Spleen (tissue), 11 donors: ENCODE measurements around the gene NXPH4. TPM values are rescaled to one million over a fixed set of nuclear protein-coding genes. Genes with fewer than 3 reads are reported as not detected.

Experiments
- DNase-seq: peaks from one replicate; pipeline ENCODE4 v3.0.0-alpha.2; 2020
- H3K27ac ChIP-seq, 8 donors: fragments of 200-600 bp; sonication (generic) in 7 of 8; 1 replicate in 4 of 8; 2 replicates in 4 of 8; pipeline versions ENCODE4 v1.5.0 to v1.8.0; 2016 to 2021; ENCODE audit warnings: inconsistent platforms in 4 of 8, mild to moderate bottlenecking in 4 of 8, moderate library complexity in 1 of 8
- H3K27me3 ChIP-seq, 7 donors: fragments of 200-600 bp; sonication (generic) in 6 of 7; replicated peaks in 1 of 7; 1 replicate in 4 of 7; 2 replicates in 3 of 7; pipeline versions ENCODE4 v1.5.0 to v1.8.0; 2016 to 2021; ENCODE audit warnings: inconsistent platforms in 3 of 7, mild to moderate bottlenecking in 1 of 7
- H3K36me3 ChIP-seq, 6 donors: fragments of 200-600 bp; sonication (generic) in 5 of 6; 1 replicate in 4 of 6; 2 replicates in 2 of 6; pipeline versions ENCODE4 v1.5.0 to v1.8.0; 2016 to 2021; ENCODE audit warnings: inconsistent platforms in 2 of 6
- H3K4me1 ChIP-seq, 6 donors: fragments of 200-600 bp; sonication (generic) in 5 of 6; 1 replicate in 3 of 6; 2 replicates in 3 of 6; pipeline versions ENCODE4 v1.5.0 to v1.8.0; 2016 to 2021; ENCODE audit warnings: inconsistent platforms in 3 of 6
- H3K4me3 ChIP-seq, 8 donors: fragments of 200-600 bp; sonication (generic) in 7 of 8; 1 replicate in 4 of 8; 2 replicates in 4 of 8; pipeline versions ENCODE4 v1.5.0 to v1.8.0; 2016 to 2021; ENCODE audit warnings: inconsistent platforms in 4 of 8, mild to moderate bottlenecking in 4 of 8, moderate library complexity in 2 of 8
- H3K9me3 ChIP-seq, 8 donors: fragments of 200-600 bp; sonication (generic) in 7 of 8; 1 replicate in 4 of 8; 2 replicates in 4 of 8; pipeline versions ENCODE4 v1.5.0 to v1.8.0; 2016 to 2021; ENCODE audit warnings: inconsistent platforms in 4 of 8
- POLR2A ChIP-seq, 3 donors: fragments of 450-650 bp; IDR thresholded peaks; one replicate each; pipeline ENCODE4 v1.5.1; 2017; ENCODE audit warnings: antibody characterized with exemption in 3 of 3, mild to moderate bottlenecking in 1 of 3
- POLR2AphosphoS5 ChIP-seq, 3 donors: sonication (generic); formaldehyde crosslinking; IDR thresholded peaks; one replicate each; pipeline ENCODE4 v1.5.1; 2017; ENCODE audit warnings: antibody characterized with exemption in 3 of 3
- WGBS, 5 donors: extraction: QIAGEN DNeasy Blood & Tissue Kit in 3 of 5; methylation state at CpG; one replicate each; pipeline versions ENCODE4 v1.1.5 to v1.1.7; 2013 to 2018; 5-methylcytosine and 5-hydroxymethylcytosine counted together
- intact Hi-C: fragments of 100-400 bp; cut with DNase I; formaldehyde crosslinking; loops from one replicate; pipeline ENCODE4 v1.15.0; 2023; ENCODE audit warnings: low total_unique reads
- polyA plus RNA-seq, 3 donors: library from polyadenylated mRNA; stranded (reverse); fragments of 200-250 nt; gene quantifications; one replicate each; pipeline ENCODE4 v1.2.1, GENCODE V29; 2013
- total RNA-seq, 7 donors: library from RNA; depleted of rRNA in 3 of 7; stranded (reverse); fragments of >200 nt in 3 of 7; fragmentation: NEBNext Ultra II Directional in 4 of 7; extraction: Animal tissue kit (Norgen Biotek cat#: 25700) in 4 of 7; gene quantifications; one replicate each; pipeline versions ENCODE4 v1.1.0 to v1.2.1, GENCODE V29; 2016 to 2021
- TF ChIP-seq, protein P1 (sequence below), 11 experiments: fragments of 200-600 bp in 7 of 11; fragments of 450-650 bp in 4 of 11; sonication (generic) in 4 of 11; IDR thresholded peaks in 8 of 11; conservative IDR thresholded peaks in 3 of 11; 1 replicate in 7 of 11; 2 replicates in 4 of 11; pipeline versions ENCODE4 v1.4.0 to v1.8.0; 2016 to 2021; ENCODE audit warnings: antibody characterized with exemption in 11 of 11, inconsistent platforms in 4 of 11, mild to moderate bottlenecking in 1 of 11
- donor health status: healthy with polysubstance abuse.
- donor health status: DM: no; HTN: no; CAD: no; lungs with moderate emphysema.
- donor health status: DM: no; HTN: no; CAD: no.
- donor health status: Bipolar disorder and iron deficiency.
- donor health status: healthy.
- donor health status: DM: no; HTN: no; CAD: no.
- donor health status: DM: yes; HTN: yes; CAD: no.

Gene NXPH4
- total and polyA plus RNA-seq, 10 donors, result 0.11 to 0.60 (median 0.23) TPM; not detected in 4

DNA sequence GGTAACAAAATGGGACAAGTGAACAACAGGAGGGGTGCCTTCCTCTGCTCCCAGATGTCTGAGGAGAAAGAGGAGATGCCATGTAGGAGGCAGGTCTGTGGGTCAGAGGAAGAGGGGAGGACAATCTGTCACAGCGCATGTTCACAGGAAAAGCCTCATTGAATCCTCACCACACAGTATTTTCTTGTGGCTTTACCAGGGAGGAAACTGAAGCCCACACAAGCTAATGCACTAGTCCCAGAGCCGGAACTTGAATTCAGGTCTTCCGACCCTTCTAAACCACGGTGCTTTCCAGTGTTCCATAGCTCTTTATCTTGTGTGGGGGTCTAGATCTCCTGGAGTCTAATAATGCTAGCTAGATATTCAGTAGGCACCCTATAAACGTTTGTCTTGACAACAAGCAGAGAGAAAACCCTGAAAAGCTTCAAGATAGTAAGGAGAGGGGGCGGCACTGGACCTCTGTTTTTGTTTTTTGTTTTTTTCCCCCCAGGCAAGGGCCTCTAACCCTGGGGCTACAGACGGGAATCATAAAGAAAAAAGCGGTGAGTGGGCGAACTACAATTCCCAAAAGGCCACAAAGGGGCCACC lies 12.5 kb downstream of the NXPH4 start:
- H3K36me3 ChIP-seq, result peaks cover 0 to 33% (median 30%) of the 10 kb centered on the region in 6 donors
- TF ChIP-seq POLR2A (IDR thresholded peaks at IDR 0.05) (no peak), POLR2AphosphoS5 (IDR thresholded peaks at IDR 0.05) (no peak)
- TF ChIP-seq, protein P1, sequence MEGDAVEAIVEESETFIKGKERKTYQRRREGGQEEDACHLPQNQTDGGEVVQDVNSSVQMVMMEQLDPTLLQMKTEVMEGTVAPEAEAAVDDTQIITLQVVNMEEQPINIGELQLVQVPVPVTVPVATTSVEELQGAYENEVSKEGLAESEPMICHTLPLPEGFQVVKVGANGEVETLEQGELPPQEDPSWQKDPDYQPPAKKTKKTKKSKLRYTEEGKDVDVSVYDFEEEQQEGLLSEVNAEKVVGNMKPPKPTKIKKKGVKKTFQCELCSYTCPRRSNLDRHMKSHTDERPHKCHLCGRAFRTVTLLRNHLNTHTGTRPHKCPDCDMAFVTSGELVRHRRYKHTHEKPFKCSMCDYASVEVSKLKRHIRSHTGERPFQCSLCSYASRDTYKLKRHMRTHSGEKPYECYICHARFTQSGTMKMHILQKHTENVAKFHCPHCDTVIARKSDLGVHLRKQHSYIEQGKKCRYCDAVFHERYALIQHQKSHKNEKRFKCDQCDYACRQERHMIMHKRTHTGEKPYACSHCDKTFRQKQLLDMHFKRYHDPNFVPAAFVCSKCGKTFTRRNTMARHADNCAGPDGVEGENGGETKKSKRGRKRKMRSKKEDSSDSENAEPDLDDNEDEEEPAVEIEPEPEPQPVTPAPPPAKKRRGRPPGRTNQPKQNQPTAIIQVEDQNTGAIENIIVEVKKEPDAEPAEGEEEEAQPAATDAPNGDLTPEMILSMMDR (IDR thresholded peaks at IDR 0.05 in 8 of 11, conservative IDR thresholded peaks at IDR 0.05 in 3 of 11), result peak in 7 of 11 experiments; percentile 23 to 53 (median 36)
- H3K9me3 ChIP-seq, result no peaks in the 10 kb centered on the region
- WGBS, 5 donors, result 1 to 2% (median 1%) methylated on average over 9 of the region's 9 CpGs
- H3K27me3 ChIP-seq, result peaks cover 0 to 39% (median 32%) of the 10 kb centered on the region in 7 donors
- peak overlapping the region; percentile 38 to 85 (median 68) for H3K4me3 ChIP-seq
- peaks cover 16 to 97% (median 77%) of the 10 kb centered on the region in 6 donors for H3K4me1 ChIP-seq
- no peak for DNase-seq
- intact Hi-C loops, result no loop called here
- peak overlapping the region in 7 of 8 donors; percentile 81 to 89 (median 85) for H3K27ac ChIP-seq

DNA sequence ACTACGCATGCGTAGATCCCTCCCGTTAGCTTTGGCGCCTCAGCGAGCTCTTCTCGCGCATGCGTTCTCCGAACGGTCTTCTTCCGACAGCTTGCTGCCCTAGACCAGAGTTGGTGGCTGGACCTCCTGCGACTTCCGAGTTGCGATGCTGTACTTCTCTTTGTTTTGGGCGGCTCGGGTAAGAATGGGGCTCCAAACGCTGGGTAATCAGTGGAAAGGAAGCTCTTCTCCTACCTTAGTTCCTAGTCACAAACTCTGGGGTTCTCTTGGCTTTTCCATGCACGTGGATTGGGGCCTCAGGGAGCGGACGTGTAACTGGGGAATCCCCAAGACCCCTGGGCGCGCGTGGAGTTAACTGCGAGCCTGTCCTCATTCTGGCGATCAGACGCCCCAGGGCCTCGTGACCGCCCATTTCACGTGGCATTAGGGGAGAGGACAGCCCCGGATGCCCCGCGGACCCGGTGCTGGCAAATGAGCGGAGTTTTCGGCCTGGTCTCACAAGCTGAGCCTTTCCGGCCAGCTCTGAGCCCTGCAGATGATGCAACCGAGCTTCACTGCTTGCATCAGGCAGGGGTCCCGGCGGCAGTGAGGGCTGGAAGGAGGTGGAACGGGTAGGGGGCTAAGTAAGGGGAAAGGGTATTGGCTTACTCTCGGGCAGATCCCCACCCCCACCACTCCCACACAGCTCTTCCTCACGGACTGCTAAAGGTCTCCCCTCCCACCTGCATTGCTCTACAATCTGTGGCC lies 13.2 kb downstream of the NXPH4 start, which contains the start of gene SHMT2:
SHMT2 (plus strand) TSS at position 78 of the 747 bp plus-strand sequence; CDS start at position 146, 68 bp downstream.
- peak; percentile 96 for DNase-seq
- H3K27ac ChIP-seq, result peak within 1 kb of the TSS; percentile 66 to 89 (median 85)
- peaks cover 20 to 97% (median 79%) of the 10 kb centered on the region in 6 donors for H3K4me1 ChIP-seq
- no peaks in the 10 kb centered on the region for H3K9me3 ChIP-seq
- 0 to 1% (median 1%) methylated on average over 35 to 42 of the region's 42 CpGs for WGBS, 5 donors
- H3K4me3 ChIP-seq, result peak within 1 kb of the TSS; percentile 38 to 85 (median 68)
- intact Hi-C loops, result no loop called here
- H3K27me3 ChIP-seq, result peaks cover 0 to 33% (median 25%) of the 10 kb centered on the region in 7 donors
- peaks cover 0 to 40% (median 32%) of the 10 kb centered on the region in 6 donors for H3K36me3 ChIP-seq
- TF ChIP-seq POLR2AphosphoS5 (IDR thresholded peaks at IDR 0.05), result peak; percentile 80 to 83 (median 82)
- TF ChIP-seq, protein P1 (IDR thresholded peaks at IDR 0.05 in 8 of 11, conservative IDR thresholded peaks at IDR 0.05 in 3 of 11), result peak in 3 of 11 experiments; percentile 2 to 22 (median 5)
- no peak for TF ChIP-seq POLR2A (IDR thresholded peaks at IDR 0.05)

DNA sequence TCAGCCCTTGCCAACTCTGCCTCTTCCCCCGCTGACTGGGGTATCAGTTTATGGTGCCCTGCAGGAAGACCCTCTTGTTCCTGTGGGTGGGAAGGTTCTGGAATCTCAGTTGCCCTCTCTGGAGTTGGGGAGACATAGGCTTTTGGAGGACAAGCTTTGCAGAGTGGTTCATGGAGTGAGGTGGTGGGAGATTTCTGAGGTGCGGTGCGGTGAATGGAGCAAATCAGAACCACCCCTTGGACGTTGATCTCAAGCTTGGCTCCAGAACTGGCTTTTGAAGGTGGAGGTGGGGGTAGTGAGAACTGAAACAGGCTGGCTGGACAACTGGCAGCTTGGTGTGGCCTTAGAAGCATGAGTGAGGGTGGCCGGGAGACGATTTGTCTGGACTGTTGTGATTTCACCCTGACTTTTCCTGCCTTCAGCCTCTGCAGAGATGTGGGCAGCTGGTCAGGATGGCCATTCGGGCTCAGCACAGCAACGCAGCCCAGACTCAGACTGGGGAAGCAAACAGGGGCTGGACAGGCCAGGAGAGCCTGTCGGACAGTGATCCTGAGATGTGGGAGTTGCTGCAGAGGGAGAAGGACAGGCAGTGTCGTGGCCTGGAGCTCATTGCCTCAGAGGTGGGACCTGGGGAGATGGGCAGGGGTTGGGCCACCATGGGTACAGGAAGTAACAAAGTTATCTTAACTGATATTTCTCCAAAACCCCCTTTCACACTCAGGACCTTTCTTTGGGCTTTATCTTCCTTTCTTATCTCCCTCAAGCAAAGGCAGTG lies 14.0 kb downstream of the NXPH4 start:
- H3K27me3 ChIP-seq, result peaks cover 0 to 31% (median 18%) of the 10 kb centered on the region in 7 donors
- peak; percentile 72 for DNase-seq
- TF ChIP-seq POLR2A (IDR thresholded peaks at IDR 0.05) (no peak), POLR2AphosphoS5 (IDR thresholded peaks at IDR 0.05) (no peak)
- TF ChIP-seq, protein P1 (IDR thresholded peaks at IDR 0.05 in 8 of 11, conservative IDR thresholded peaks at IDR 0.05 in 3 of 11), result no peak
- intact Hi-C loops, result no loop called here
- peak overlapping the region; percentile 38 to 85 (median 68) for H3K4me3 ChIP-seq
- peak overlapping the region in 7 of 8 donors; percentile 81 to 89 (median 85) for H3K27ac ChIP-seq
- H3K36me3 ChIP-seq, result peaks cover 0 to 47% (median 32%) of the 10 kb centered on the region in 6 donors
- WGBS, 5 donors, result 62 to 72% (median 68%) methylated on average over 10 of the region's 10 CpGs
- H3K4me1 ChIP-seq, result peaks cover 26 to 97% (median 79%) of the 10 kb centered on the region in 6 donors
- no peaks in the 10 kb centered on the region for H3K9me3 ChIP-seq
